ENCODE measurements around the gene MIEF2. TPM values are rescaled to one million over a fixed set of nuclear protein-coding genes. Genes with fewer than 3 reads are reported as not detected.

Gene MIEF2
- total RNA-seq, 1 donor from 2014 or later, result 29.6 TPM

GRCh38 chr17:18231164-18231563, 29.3 kb upstream of the MIEF2 start:
- TF ChIP-seq CTCF (IDR thresholded peaks at IDR 0.05; ENCODE audit: insufficient read depth, low read length, poor library complexity, severe bottlenecking), result no peak
- H3K27me3 ChIP-seq (ENCODE audit: control insufficient read depth, insufficient read depth, low read length), result no peaks in the 10 kb centered on the region
- H3K4me3 ChIP-seq (ENCODE audit: low read depth, low read length), result no peak overlapping the region
- H3K36me3 ChIP-seq (ENCODE audit: control insufficient read depth, insufficient read depth, low read length), result peaks cover 2% of the 10 kb centered on the region
- DNase-seq (ENCODE audit: low read depth), result no peak

- DNase-seq (ENCODE audit: low read depth), result no peak
- Histone ChIP-seq H3K4me3 (ENCODE audit: low read depth, low read length) (no peak overlapping the region), H3K36me3 (ENCODE audit: control insufficient read depth, insufficient read depth, low read length) (peaks cover 2% of the 10 kb centered on the region), H3K27me3 (ENCODE audit: control insufficient read depth, insufficient read depth, low read length) (no peaks in the 10 kb centered on the region)
- TF ChIP-seq CTCF (IDR thresholded peaks at IDR 0.05; ENCODE audit: insufficient read depth, low read length, poor library complexity, severe bottlenecking), result no peak
Observed at GRCh38 chr17:18233803-18234518, 26.5 kb upstream of the MIEF2 start.

GRCh38 chr17:18234853-18235380, 25.5 kb upstream of the MIEF2 start:
- TF ChIP-seq CTCF (IDR thresholded peaks at IDR 0.05; ENCODE audit: insufficient read depth, low read length, poor library complexity, severe bottlenecking), result no peak
- no peak overlapping the region for H3K4me3 ChIP-seq (ENCODE audit: low read depth, low read length)
- DNase-seq (ENCODE audit: low read depth), result no peak
- no peaks in the 10 kb centered on the region for H3K27me3 ChIP-seq (ENCODE audit: control insufficient read depth, insufficient read depth, low read length)
- peaks cover 2% of the 10 kb centered on the region for H3K36me3 ChIP-seq (ENCODE audit: control insufficient read depth, insufficient read depth, low read length)

GRCh38 chr17:18235743-18236256, 24.7 kb upstream of the MIEF2 start:
- Histone ChIP-seq H3K36me3 (ENCODE audit: control insufficient read depth, insufficient read depth, low read length) (peaks cover 2% of the 10 kb centered on the region), H3K4me3 (ENCODE audit: low read depth, low read length) (no peak overlapping the region), H3K27me3 (ENCODE audit: control insufficient read depth, insufficient read depth, low read length) (no peaks in the 10 kb centered on the region)
- DNase-seq (ENCODE audit: low read depth), result no peak
- TF ChIP-seq CTCF (IDR thresholded peaks at IDR 0.05; ENCODE audit: insufficient read depth, low read length, poor library complexity, severe bottlenecking), result no peak

- H3K4me3 ChIP-seq (ENCODE audit: low read depth, low read length), result no peak overlapping the region
- H3K36me3 ChIP-seq (ENCODE audit: control insufficient read depth, insufficient read depth, low read length), result peaks cover 2% of the 10 kb centered on the region
- H3K27me3 ChIP-seq (ENCODE audit: control insufficient read depth, insufficient read depth, low read length), result no peaks in the 10 kb centered on the region
- no peak for DNase-seq (ENCODE audit: low read depth)
- TF ChIP-seq CTCF (IDR thresholded peaks at IDR 0.05; ENCODE audit: insufficient read depth, low read length, poor library complexity, severe bottlenecking), result no peak
Observed at GRCh38 chr17:18236494-18236893, 24.0 kb upstream of the MIEF2 start.

Measured in kidney epithelial cell (primary cell).